Measurements from ENCODE around the gene CREB5.
"Not testable (repeated sequence)": the region's sequence is repeated elsewhere in the genome, so short reads cannot be mapped to it uniquely, and the experiment has no call there.

CREB5 gene

GRCh38 chr7:28581351-28581750 lies 169.0 kb downstream of the CREB5 start:
- DNase-seq (ENCODE audit: low spot score): no peak

DNA sequence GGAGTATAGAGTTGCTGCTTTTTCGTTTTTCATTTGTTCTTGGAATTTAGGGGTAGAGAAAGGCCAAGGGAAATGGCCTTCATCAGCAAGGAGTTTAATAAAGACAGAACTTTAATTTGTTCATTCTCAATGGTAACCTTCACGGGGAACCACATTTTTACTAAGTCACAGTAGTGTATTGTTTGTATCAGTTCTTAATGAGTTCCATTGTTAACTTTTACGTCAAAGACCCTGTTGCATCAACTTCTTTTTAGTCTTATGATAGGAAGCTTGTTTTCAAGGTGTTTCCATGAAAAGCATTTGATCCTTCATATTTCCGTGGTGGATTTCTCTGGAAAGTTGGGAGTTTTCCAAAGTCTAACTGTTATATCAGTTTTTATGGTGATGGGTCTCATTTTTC lies 169.9 kb downstream of the CREB5 start:
- no peak for DNase-seq (ENCODE audit: low spot score)

DNA sequence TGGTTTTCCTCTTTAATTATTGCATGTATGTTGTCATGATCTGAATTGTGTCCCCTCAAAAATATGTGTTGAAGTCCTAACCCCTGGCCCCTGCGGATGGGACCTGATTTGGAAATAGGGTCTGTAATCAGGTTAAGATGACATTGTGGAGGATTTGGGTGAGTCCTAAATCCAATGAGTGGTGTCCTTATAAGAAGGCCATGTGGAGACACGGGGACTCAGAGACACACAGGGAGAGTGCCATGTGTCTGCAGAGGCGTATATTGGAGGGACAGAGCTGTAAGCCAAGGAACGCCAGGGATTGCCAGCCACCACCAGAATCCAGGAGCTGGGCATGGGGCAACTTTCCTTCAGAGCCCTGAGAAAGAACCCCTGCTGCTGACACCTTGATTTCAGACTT lies 171.9 kb downstream of the CREB5 start:
- DNase-seq (ENCODE audit: low spot score): no peak

DNA sequence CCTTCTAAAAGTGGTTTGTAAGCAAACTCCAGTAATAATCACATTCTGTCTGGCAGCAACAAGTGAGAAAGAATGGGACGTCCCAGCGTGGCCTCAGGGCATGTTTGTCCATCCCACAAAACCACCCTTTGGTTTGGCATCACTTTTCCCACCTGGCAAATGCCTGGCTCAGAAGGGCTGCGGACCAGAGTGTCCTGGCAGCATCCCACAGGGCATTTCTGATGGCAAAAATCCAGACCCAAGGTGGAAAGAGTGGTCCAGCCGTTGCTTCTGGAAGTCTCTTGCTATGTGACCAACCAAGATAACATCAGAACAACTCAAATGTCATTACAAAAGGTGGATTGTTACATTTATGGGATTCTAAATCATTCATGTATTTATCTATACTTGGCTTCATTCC lies 174.4 kb downstream of the CREB5 start:
- no peak for DNase-seq (ENCODE audit: low spot score)

- no peak for DNase-seq (ENCODE audit: low spot score)
Observed at GRCh38 chr7:28587211-28587610, 174.9 kb downstream of the CREB5 start.

DNA sequence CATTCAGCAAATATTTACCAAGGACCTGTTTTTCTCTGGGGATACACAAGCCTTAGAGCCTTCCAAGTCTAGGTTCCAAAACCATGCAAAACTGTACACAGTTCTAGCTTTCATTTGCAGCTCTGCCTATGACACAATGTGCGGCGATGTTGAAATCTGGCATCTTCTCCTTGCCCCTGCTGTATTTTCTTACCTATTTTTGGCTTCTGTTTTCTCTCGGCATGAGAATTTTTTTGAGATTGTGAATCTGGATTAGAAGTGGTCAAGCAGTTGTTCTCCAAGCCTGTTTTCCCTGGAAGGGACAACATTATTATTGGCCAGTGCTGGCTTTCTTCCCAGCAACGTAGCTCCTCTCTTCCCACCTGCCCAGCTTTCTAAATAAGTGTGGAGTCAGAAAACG lies 176.3 kb downstream of the CREB5 start:
- DNase-seq (ENCODE audit: low spot score): no peak

GRCh38 chr7:28591041-28591674 lies 178.8 kb downstream of the CREB5 start:
- no peak for DNase-seq (ENCODE audit: low spot score)

GRCh38 chr7:28591725-28592349 lies 179.5 kb downstream of the CREB5 start:
- no peak for DNase-seq (ENCODE audit: low spot score)

GRCh38 chr7:28592861-28593260 lies 180.5 kb downstream of the CREB5 start:
- DNase-seq (ENCODE audit: low spot score): no peak

GRCh38 chr7:28595076-28595475 lies 182.8 kb downstream of the CREB5 start:
- DNase-seq (ENCODE audit: low spot score): no peak

DNA sequence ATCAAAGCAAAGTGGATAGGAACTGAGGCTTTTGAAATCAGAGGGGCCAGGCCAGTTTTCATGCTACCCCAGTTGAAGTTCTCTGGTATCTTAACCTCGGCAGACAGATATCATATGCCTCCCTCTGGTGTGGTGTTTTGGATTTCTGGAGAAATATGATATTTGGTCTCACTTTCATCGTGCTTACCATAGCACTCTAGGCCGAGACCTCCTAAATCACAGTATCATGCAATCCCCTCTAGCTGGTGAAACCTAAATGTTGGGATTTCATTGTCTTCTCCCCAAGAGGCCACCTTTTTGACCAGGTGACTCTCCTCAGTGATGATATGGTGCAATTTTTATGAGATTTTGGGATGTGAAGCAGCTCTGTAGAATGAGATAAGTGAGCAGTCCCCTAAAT lies 183.5 kb downstream of the CREB5 start:
- DNase-seq (ENCODE audit: low spot score): no peak

DNA sequence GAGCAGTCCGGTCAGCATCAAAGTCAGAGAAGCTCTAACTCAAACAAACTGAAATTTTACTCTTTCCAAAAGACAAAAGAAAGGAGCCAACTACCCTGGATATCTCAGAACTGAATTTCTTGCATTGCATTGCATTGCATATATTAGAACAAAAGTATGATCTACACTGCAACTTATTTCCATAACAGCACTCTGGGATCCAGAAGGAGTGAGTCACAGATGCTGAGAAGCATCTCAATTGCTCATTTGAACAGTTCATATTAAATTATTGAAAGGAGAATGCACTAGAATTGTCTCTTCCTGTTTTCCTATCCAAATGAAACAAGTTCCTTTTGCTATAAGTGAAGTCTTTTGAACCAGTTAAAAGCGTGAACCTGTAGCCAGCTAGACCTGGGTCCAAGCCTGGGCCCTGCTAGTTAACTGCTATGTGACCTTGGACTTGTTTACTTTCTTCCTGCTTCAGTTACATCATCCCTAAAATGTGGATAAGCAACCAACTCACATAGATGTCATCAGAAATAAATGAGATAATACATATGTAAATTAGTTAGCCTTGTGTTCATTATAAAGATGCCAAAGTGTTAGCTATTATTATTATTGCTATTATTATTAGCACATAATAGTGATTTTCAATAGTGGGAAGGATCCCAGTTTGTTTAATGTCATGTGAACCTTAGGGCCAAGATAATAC lies 184.1 kb downstream of the CREB5 start:
- DNase-seq (ENCODE audit: low spot score): no peak

GRCh38 chr7:28597284-28597683 lies 185.0 kb downstream of the CREB5 start:
- no peak for DNase-seq (ENCODE audit: low spot score)

DNA sequence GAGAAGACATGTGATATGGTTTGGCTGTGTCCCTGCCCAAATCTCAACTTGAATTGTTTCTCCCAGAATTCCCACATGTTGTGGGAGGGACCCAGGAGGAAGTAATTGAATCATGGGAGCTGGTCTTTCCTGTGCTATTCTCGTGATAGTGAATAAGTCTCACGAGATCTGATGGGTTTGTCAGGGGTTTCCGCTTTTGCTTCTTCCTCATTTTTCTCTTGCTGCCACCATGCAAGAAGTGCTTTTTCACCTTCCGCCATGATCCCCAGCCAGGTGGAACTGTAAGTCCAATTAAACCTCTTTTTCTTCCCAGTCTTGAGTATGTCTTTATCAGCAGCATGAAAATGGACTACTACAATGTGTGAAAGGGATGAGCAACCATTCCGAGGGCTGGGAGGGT lies 185.7 kb downstream of the CREB5 start:
- DNase-seq (ENCODE audit: low spot score): not testable (repeated sequence)

- DNase-seq (ENCODE audit: low spot score): no peak
Observed at GRCh38 chr7:28598586-28598985, 186.3 kb downstream of the CREB5 start.

DNA sequence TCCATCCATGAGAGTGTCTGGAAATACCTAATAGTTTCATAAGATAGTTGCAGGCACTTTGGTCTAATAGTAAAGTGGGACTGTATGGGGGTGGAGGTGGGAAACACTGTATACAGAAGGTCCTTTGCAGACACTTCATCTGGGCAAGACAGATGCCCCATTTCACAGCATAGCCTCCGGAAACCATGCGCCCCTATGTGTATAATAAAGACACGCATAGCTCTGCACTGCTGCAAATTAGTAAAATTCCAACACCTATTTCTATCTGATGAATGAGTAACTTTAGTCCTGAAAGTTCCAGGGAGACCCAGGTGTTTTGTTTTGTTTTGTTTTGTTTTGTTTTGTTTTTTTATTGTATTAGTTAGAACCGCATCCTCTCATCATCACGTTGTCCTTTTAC lies 187.1 kb downstream of the CREB5 start:
- DNase-seq (ENCODE audit: low spot score): no peak

DNA sequence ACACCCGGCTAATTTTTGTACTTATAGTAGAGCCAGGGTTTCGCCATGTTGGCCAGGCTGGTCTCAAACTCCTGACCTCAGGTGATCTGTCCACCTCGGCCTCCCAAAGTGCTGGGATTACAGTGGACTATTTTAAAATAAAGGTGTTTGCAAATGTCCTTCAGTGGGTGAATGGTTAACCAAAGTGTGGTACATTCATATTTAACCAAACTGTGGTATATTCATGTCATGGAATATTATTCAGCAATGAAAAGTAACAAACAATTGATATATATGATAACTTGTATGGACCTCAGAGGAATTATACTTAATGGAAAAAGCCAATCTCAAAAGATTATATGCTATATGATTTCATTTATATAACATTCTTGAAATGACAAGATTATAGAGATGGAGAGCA lies 190.0 kb downstream of the CREB5 start:
- no peak for DNase-seq (ENCODE audit: low spot score)

GRCh38 chr7:28605427-28606085 lies 193.2 kb downstream of the CREB5 start:
- no peak for DNase-seq (ENCODE audit: low spot score)

GRCh38 chr7:28606421-28606820 lies 194.1 kb downstream of the CREB5 start:
- no peak for DNase-seq (ENCODE audit: low spot score)

DNA sequence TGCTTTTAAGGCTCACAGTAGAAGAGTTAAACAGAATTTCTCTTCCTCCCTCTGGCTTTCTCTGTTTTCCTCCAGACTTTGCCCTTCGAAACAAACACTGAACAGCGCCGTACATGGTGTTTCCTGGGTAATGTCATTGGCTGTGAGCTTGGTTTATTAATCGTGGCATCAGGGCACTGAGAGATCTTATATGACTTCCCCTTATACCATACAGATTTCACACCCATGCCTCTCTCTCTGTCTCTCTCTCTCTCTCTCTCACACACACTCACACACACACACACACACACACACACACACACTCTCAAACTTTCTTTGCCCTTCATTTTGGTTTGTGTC lies 195.5 kb downstream of the CREB5 start:
- no peak for DNase-seq (ENCODE audit: low spot score)

GRCh38 chr7:28608237-28608656 lies 195.9 kb downstream of the CREB5 start:
- DNase-seq (ENCODE audit: low spot score): no peak

- no peak for DNase-seq (ENCODE audit: low spot score)
Observed at GRCh38 chr7:28608731-28609130, 196.4 kb downstream of the CREB5 start.

DNA sequence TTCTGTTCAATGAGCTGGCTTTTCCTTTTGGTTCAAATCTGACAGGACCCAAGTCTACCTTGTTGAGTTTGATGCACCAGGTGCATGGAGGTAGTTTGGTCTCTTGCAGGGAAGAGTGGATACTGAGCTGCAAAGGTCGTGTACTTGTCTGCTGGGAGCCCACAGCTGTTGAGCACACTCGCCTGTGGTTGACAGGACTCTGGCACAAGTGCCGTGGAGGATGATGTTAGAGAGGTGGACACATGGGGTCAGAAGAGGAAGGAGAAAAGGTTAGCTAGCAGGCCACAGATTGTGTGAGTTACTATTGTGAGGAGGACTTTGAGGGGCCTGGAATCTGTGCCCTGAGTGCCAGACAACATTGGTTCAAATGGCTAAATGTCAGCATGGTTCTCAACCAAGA lies 197.3 kb downstream of the CREB5 start:
- DNase-seq (ENCODE audit: low spot score): no peak

Measured in hepatic stellate cell (primary cell).